Gastrocnemius medialis (tissue), 4 donors: Measurements from ENCODE around the gene SLC38A8. TPM values are rescaled to one million over a fixed set of nuclear protein-coding genes. Genes with fewer than 3 reads are reported as not detected.

ENCODE experiments used
- ATAC-seq, 2 donors: fragments of 150-250 bp; one replicate each; pipeline ENCODE4 v1.9.1; 2016
- DNase-seq, 2 donors: peaks; one replicate each; pipeline ENCODE4 v3.0.0-alpha.2; 2019
- H3K27ac ChIP-seq, 4 donors: fragments of 200-600 bp; sonication (generic); 1 replicate in 1 of 4; 2 replicates in 3 of 4; pipeline ENCODE4 v1.5.1; 2016 to 2018; ENCODE audit warnings: mild to moderate bottlenecking in 2 of 4, moderate library complexity in 1 of 4
- H3K27me3 ChIP-seq, 3 donors: fragments of 200-600 bp; sonication (generic) in 2 of 3; 1 replicate in 1 of 3; 2 replicates in 2 of 3; pipeline versions ENCODE4 v1.5.1 to v1.6.0; 2016 to 2019; ENCODE audit warnings: mild to moderate bottlenecking in 1 of 3, moderate library complexity in 1 of 3
- H3K36me3 ChIP-seq, 2 donors: fragments of 200-600 bp; sonication (generic) in 1 of 2; one replicate each; pipeline ENCODE4 v1.5.1; 2017 to 2018
- H3K4me1 ChIP-seq, 2 donors: fragments of 200-600 bp; sonication (generic) in 1 of 2; one replicate each; pipeline ENCODE4 v1.5.1; 2016 to 2017; ENCODE audit warnings: mild to moderate bottlenecking in 2 of 2
- H3K4me3 ChIP-seq, 4 donors: fragments of 200-600 bp; sonication (generic) in 3 of 4; 1 replicate in 1 of 4; 2 replicates in 3 of 4; pipeline ENCODE4 v1.5.1; 2016 to 2019; ENCODE audit warnings: mild to moderate bottlenecking in 2 of 4
- H3K9me3 ChIP-seq, 3 donors: fragments of 200-600 bp; sonication (generic) in 2 of 3; 1 replicate in 1 of 3; 2 replicates in 2 of 3; pipeline ENCODE4 v1.5.1; 2016 to 2019
- POLR2A ChIP-seq, 2 donors: fragments of 450-650 bp; IDR thresholded peaks; one replicate each; pipeline ENCODE4 v1.6.1; 2017; ENCODE audit warnings: antibody characterized with exemption in 2 of 2, mild to moderate bottlenecking in 2 of 2, moderate library complexity in 2 of 2
- in situ Hi-C, 4 donors: fragments of 200-750 bp; cut with MboI; loops; one replicate each; pipeline versions ENCODE4 v1.15.0 to v1.8.0; 2017; ENCODE audit warnings: low sequenced_read_pairs in 4 of 4
- intact Hi-C: fragments of 100-400 bp; cut with DNase I; formaldehyde crosslinking; loops from one replicate; pipeline ENCODE4 v1.15.1; 2023; ENCODE audit warnings: low total_unique reads
- total RNA-seq, 4 donors: library from RNA; depleted of rRNA; stranded (reverse); fragments of >200 nt; gene quantifications; one replicate each; pipeline versions ENCODE4 v1.1.0 to v1.2.3, GENCODE V29; 2016
- TF ChIP-seq, protein P1 (sequence below), 5 experiments: fragments of 450-650 bp in 3 of 5; fragments of 200-600 bp in 2 of 5; sonication (generic) in 2 of 5; IDR thresholded peaks in 4 of 5; conservative IDR thresholded peaks in 1 of 5; 1 replicate in 4 of 5; 2 replicates in 1 of 5; pipeline ENCODE4 v1.5.1; 2016 to 2019; ENCODE audit warnings: antibody characterized with exemption in 5 of 5, mild to moderate bottlenecking in 3 of 5, moderate library complexity in 3 of 5

Gene SLC38A8
- total RNA-seq, 4 donors from 2014 or later = not detected

DNA sequence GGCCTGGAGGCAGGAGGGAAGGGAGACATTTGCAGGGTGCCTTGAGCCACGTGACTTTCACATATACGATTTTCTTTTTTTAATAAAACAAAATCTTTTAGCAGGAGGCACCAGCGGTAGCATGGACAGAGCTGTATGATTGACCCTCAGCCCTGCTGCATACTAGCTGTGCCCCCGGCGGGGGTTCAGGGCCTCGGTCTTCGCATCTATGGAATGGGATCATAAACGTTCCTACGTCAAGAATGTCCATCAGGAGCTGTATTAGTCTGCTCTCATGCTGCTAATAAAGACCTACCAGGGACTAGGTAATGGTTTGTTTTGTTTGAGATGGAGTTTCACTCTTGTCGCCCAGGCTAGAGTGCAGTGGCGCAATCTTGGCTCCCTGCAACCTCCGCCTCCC is 27.2 kb downstream of the SLC38A8 start:
- Histone ChIP-seq H3K4me3 (no peak overlapping the region), H3K4me1 (no peaks in the 10 kb centered on the region), H3K27ac (no peak overlapping the region), H3K27me3 (no peaks in the 10 kb centered on the region), H3K9me3 (no peaks in the 10 kb centered on the region), H3K36me3 (no peaks in the 10 kb centered on the region)
- in situ Hi-C loops (no loop called here), intact Hi-C loops (no loop called here)
- DNase-seq (no peak), ATAC-seq (no peak)
- TF ChIP-seq POLR2A (IDR thresholded peaks at IDR 0.05) = no peak
- TF ChIP-seq, protein P1, sequence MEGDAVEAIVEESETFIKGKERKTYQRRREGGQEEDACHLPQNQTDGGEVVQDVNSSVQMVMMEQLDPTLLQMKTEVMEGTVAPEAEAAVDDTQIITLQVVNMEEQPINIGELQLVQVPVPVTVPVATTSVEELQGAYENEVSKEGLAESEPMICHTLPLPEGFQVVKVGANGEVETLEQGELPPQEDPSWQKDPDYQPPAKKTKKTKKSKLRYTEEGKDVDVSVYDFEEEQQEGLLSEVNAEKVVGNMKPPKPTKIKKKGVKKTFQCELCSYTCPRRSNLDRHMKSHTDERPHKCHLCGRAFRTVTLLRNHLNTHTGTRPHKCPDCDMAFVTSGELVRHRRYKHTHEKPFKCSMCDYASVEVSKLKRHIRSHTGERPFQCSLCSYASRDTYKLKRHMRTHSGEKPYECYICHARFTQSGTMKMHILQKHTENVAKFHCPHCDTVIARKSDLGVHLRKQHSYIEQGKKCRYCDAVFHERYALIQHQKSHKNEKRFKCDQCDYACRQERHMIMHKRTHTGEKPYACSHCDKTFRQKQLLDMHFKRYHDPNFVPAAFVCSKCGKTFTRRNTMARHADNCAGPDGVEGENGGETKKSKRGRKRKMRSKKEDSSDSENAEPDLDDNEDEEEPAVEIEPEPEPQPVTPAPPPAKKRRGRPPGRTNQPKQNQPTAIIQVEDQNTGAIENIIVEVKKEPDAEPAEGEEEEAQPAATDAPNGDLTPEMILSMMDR (IDR thresholded peaks at IDR 0.05 in 4 of 5, conservative IDR thresholded peaks at IDR 0.05 in 1 of 5) = no peak

DNA sequence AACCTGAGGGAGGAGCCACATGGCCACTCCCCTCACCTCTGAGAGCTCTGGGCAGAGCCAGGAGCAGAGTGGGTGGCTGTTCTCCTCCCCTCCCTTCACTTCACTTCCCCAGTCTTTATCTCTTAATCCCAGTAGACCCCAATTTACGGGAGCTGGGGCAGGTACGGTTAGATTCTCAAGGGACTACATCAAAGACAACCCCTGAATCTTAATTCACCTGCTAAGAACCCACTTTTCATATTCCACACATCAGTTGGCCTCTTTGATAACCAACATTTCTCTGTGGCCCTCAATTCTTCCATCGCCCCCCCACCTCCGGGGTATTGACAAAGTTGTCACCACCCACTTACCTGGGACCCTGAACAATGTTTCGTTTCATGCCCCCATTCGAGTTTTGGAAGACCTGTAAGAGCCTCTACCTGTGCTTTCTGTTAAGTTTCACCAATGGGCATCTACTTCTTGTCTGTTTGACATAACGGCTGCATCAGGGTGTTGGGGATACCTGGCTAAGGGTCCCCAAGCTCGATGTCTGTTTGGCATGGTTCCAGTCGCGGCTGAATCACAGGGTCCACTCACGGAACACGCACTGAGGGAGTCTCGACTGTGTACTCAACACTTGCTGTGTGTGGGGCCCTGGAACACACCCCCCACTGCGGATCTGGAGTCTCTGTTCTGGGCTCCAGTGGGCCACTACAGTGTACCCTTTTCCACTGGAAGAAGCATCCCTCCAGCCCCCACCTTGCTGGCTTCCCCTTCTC is 27.8 kb downstream of the SLC38A8 start:
- intact Hi-C loops = no loop called here
- in situ Hi-C loops = no loop called here
- TF ChIP-seq POLR2A (IDR thresholded peaks at IDR 0.05) = no peak
- TF ChIP-seq, protein P1 (IDR thresholded peaks at IDR 0.05 in 4 of 5, conservative IDR thresholded peaks at IDR 0.05 in 1 of 5) = no peak
- H3K4me1 ChIP-seq = no peaks in the 10 kb centered on the region
- H3K9me3 ChIP-seq = no peaks in the 10 kb centered on the region
- ATAC-seq (no peak), DNase-seq (no peak)
- no peaks in the 10 kb centered on the region for H3K27me3 ChIP-seq
- H3K4me3 ChIP-seq = no peak overlapping the region
- H3K36me3 ChIP-seq = no peaks in the 10 kb centered on the region
- H3K27ac ChIP-seq = no peak overlapping the region

DNA sequence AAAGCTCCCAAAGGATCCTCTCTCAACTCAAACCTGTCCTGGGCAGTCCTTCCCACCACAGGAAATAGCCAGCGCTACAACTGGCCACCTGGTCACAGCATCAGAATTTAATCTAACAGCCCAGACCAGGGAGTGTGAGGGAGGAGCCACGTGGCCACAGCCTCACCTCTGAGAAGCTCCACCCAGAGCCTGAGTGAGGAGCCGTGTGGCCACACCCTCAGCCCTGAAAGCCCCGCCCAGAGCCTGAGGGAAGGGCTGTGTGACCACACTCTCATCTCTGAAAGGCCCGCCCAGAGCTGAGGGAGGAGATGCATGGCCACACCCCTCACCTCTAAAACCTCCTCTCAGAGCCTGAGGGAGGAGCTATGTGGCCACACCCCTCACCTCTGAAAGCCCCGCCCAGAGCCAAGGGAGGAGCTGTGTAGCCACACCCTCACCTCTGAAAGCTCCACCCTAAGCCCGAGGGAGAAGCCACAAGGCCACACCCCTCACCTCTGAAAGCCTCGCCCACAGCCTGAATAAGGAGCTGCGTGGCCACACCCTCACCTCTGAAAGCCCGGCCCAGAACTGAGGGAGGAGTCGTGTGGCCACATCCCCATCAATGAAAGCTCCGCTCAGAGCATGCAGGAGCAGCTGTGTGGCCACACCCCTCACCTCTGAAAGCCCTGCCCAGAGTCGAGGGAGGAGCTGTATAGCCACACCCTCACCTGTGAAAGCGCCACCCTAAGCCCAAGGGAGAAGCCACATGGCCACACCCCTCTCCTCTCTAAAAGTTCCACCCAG is 28.6 kb downstream of the SLC38A8 start:
- peak in 1 of 2 donors; percentile 36 for DNase-seq
- no peak overlapping the region for H3K4me3 ChIP-seq

DNA sequence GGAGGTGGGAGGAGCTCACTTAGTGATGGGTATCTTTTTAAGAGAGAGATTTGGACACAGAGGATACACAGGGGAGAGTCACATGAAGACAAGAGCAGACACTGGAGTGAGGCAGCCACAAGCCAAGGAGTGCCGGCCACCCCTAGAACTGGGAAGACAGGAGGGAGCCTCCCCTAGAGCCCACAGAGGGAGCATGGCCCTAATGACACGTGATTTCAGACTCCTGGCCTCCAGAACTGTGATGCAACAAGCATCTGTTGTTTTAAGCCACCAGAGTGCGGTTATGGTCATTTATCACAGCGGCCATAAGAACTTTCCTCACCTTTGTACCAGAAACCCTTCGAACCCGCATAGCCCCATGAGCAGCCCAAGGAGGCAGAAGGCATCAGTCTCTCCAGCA is 33.3 kb downstream of the SLC38A8 start:
- in situ Hi-C loops = no loop called here
- no peak for ATAC-seq
- intact Hi-C loops = no loop called here

More for the DNA sequence above, 28.6 kb downstream of the SLC38A8 start:
- in situ Hi-C loops (no loop called here), intact Hi-C loops (no loop called here)
- H3K36me3 ChIP-seq = no peaks in the 10 kb centered on the region
- TF ChIP-seq, protein P1 (IDR thresholded peaks at IDR 0.05 in 4 of 5, conservative IDR thresholded peaks at IDR 0.05 in 1 of 5) = no peak
- no peak for TF ChIP-seq POLR2A (IDR thresholded peaks at IDR 0.05)
- ATAC-seq = peak; percentile 45 to 68
- H3K9me3 ChIP-seq = no peaks in the 10 kb centered on the region
- no peak overlapping the region for H3K27ac ChIP-seq
- H3K4me1 ChIP-seq = no peaks in the 10 kb centered on the region
- H3K27me3 ChIP-seq = no peaks in the 10 kb centered on the region

More for the DNA sequence above, 33.3 kb downstream of the SLC38A8 start:
- H3K36me3 ChIP-seq = no peaks in the 10 kb centered on the region
- no peak for TF ChIP-seq POLR2A (IDR thresholded peaks at IDR 0.05)
- TF ChIP-seq, protein P1 (IDR thresholded peaks at IDR 0.05 in 4 of 5, conservative IDR thresholded peaks at IDR 0.05 in 1 of 5) = no peak
- no peaks in the 10 kb centered on the region for H3K27me3 ChIP-seq
- DNase-seq = no peak
- no peaks in the 10 kb centered on the region for H3K9me3 ChIP-seq
- no peak overlapping the region for H3K27ac ChIP-seq
- peaks cover 0 to 4% of the 10 kb centered on the region in 2 donors for H3K4me1 ChIP-seq
- no peak overlapping the region for H3K4me3 ChIP-seq
